HG03521 (cell line): ENCODE results near the gene CD101.

ENCODE experiments used
- ATAC-seq: cut with Tn5 transposase; IDR thresholded peaks from one replicate; pipeline ENCODE4 v1.9.1; 2021; ENCODE audit warnings: mild to moderate bottlenecking, moderate library complexity; ENCODE audit not compliant: unreplicated experiment

Gene CD101

DNA sequence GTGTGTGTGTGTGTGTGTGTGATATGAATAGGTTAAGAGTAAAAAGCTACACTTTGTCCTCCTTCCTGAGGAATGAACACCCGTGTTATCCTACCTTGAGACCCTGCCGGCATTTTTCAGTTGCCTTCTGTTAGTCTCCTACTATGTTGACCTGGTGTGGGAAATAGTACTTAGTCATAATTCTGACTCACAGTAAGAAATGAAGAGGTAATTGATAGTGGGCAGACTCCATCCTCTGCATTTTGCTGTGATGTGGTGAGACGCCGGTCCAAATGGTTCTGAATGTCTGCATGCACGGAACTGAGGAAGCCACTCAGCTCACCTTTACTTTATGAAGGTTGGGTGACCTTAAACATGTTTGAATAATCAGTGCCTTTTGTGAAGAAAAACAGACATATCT, 12.6 kb downstream of the CD101 start:
- ATAC-seq = no peak

GRCh38 chr1:117015724-117016123, 14.2 kb downstream of the CD101 start:
- ATAC-seq = no peak

- no peak for ATAC-seq
Measured at GRCh38 chr1:117017062-117017461, 15.5 kb downstream of the CD101 start.

- no peak for ATAC-seq
Measured at GRCh38 chr1:117017648-117018047, 16.1 kb downstream of the CD101 start.

GRCh38 chr1:117020526-117021156, 19.1 kb downstream of the CD101 start:
- no peak for ATAC-seq

GRCh38 chr1:117022114-117022513, 20.6 kb downstream of the CD101 start:
- ATAC-seq = no peak

GRCh38 chr1:117025568-117025967, 24.0 kb downstream of the CD101 start:
- no peak for ATAC-seq

DNA sequence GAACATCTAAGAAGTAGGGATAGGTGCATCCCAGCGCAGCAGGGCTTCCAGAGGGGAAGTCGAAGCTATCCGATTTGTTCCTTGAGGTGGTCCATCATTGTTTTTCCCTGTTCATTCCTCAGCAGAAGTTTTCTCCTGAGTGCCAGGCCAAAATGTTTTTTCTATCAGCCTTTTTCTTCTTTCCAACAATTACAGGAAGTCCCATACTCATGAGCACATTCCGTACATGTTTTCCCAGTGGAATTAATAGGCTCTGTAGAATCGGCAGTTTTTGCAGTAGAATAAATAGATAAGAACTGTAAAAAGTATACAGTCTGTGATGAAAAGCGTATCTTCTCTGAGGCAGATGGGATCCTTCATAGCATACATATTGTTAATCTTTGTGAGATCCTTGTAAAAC, 24.8 kb downstream of the CD101 start:
- no peak for ATAC-seq

- no peak for ATAC-seq
Measured at GRCh38 chr1:117029685-117030084, 28.1 kb downstream of the CD101 start.

GRCh38 chr1:117030271-117030877, 28.8 kb downstream of the CD101 start:
- ATAC-seq = no peak

DNA sequence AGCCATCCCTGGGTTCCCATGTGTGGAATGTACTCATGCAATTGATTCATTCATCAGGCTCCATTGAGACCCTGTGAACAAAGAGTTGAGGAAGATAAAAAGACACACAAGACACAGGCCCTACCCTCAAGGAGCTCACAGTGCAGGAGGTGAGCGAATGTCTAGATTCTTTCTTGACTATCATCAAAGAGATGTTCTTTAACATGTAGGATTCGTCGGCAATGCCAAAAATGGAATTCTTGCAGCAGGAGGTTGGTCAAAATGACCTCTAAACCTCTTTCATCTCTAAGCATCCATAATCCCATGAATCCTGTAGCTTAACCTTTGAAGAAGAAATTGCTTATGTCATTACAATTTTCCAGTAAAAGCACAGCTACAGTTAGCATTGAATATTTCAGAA, 30.7 kb downstream of the CD101 start:
- no peak for ATAC-seq

GRCh38 chr1:117032681-117033539, 31.4 kb downstream of the CD101 start:
- no peak for ATAC-seq

DNA sequence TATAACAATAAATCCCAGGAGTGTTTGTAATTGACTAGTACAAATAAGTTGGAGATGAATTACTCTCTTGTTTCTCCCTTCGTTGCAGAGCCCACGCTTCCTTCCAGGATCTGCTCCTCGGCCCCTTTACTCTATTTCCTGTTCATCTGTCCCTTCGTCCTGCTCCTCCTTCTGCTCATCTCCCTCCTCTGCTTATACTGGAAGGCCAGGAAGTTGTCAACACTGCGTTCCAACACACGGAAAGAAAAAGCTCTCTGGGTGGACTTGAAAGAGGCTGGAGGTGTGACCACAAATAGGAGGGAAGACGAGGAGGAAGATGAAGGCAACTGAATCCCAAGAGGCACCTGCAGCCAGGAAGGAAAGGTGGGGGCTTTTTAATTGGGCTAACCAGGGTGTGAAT, 32.2 kb downstream of the CD101 start:
- no peak for ATAC-seq

GRCh38 chr1:117034791-117035290, 33.3 kb downstream of the CD101 start:
- no peak for ATAC-seq

- no peak for ATAC-seq
Measured at GRCh38 chr1:117036018-117036461, 34.5 kb downstream of the CD101 start.

DNA sequence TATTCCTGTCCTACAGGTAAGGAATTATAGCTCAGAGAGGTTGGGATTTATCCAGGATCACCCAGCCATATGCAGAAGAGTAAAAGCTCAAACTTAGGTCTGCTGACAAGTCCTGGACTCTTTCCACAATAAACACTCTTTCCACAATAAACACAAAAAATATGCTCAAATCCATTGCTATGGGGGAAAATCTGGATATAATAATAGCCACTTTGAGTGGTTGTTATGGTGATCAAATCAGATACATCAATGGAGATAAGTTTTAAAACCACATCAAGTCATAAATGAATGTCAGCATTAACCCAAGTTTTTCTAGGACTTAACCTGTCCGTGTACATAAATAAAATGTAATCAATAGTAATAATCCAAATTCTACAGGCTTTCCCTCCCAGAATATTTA, 36.2 kb downstream of the CD101 start:
- no peak for ATAC-seq

DNA sequence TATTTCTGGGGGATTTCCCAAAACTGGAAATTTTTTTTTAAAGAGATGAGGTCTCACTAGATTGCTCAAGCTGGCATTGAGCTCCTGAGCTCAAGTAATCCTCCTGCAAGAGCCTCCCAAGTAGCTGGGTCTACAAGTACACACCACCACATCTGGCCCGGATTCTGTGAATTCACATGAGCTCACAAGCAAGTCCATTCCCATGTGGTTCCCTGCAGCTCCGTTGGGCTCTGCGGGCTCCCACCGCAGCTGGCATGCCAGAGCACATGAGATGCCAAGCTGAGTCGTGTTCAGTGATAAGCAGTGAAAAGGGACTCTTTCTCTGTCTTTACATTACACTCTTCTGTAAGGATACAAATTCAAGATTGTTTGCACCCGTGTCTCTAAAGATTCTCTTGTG, 36.7 kb downstream of the CD101 start:
- no peak for ATAC-seq

DNA sequence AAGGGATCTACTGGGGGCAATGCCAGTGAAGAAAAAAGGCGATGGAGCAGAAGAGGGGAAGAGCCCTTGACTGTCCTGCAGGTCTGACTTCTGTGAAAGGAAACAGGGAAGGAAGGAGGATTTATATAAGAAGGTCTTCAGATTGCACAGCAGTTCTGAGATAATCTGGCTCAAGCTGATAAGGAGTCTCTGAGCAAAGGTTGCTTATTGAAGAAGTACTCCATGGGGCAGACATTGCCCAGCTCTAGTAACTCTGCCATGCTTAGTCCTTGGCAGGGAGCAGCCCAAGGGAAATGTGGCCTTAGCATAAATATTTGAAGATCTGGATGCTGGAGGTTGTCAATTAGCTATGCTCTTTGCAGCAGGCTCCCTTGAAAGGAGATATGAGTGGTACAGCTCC, 42.7 kb downstream of the CD101 start:
- ATAC-seq = no peak

GRCh38 chr1:117045644-117046043, 44.1 kb downstream of the CD101 start:
- ATAC-seq = no peak

- no peak for ATAC-seq
Measured at GRCh38 chr1:117046781-117047180, 45.2 kb downstream of the CD101 start.

- ATAC-seq = no peak
Measured at GRCh38 chr1:117047271-117047670, 45.7 kb downstream of the CD101 start.

DNA sequence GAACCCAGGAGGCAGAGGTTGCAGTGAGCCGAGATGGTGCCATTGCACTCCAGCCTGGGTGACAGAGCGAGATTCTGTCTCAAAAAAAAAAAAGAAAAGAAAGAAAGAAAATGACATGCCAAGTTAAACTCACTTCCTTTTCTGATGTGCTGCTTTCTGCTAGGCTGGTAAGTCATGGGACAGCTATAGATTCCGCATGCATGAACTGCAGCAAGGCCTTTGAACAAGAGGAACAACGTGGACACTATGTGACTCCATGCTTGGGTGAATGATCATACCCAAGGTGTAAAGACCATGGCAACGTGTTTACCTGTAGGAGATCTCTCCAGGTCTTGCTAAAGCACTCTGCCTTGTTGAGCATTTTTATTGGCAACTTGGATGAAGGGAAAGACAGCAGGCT, 48.3 kb downstream of the CD101 start:
- ATAC-seq = no peak
